ENCODE data around the gene ABCB6.

The ABCB6 gene

GRCh38 chr2:219221957-219222518 is 3.3 kb upstream of the ABCB6 start:
- no peaks in the 10 kb centered on the region for H3K9me3 ChIP-seq (ENCODE audit: insufficient read depth, low read length)
- no peak overlapping the region for H2AFZ ChIP-seq (ENCODE audit: low read depth, low read length, severe bottlenecking)
- no peak overlapping the region for H3K4me2 ChIP-seq (ENCODE audit: low read depth, low read length, poor library complexity, severe bottlenecking)
- no peaks in the 10 kb centered on the region for H3K9me2 ChIP-seq (replicated peaks; ENCODE audit: insufficient read depth, low read length)
- no peaks in the 10 kb centered on the region for H4K20me1 ChIP-seq (ENCODE audit: low read depth, low read length)
- no peak overlapping the region for H3K4me3 ChIP-seq (ENCODE audit: insufficient read depth, low read length, poor library complexity, severe bottlenecking)
- no peaks in the 10 kb centered on the region for H3K36me3 ChIP-seq (ENCODE audit: low read length)
- H3K27me3 ChIP-seq (ENCODE audit: low read length) = no peaks in the 10 kb centered on the region
- H3F3A ChIP-seq (ENCODE audit: insufficient read depth) = no peaks in the 10 kb centered on the region
- H3K9ac ChIP-seq (ENCODE audit: low read length) = no peak overlapping the region
- no peak for TF ChIP-seq EZH2phosphoT487 (conservative IDR thresholded peaks at IDR 0.05; ENCODE audit: low read length)
- TF ChIP-seq, protein P1, sequence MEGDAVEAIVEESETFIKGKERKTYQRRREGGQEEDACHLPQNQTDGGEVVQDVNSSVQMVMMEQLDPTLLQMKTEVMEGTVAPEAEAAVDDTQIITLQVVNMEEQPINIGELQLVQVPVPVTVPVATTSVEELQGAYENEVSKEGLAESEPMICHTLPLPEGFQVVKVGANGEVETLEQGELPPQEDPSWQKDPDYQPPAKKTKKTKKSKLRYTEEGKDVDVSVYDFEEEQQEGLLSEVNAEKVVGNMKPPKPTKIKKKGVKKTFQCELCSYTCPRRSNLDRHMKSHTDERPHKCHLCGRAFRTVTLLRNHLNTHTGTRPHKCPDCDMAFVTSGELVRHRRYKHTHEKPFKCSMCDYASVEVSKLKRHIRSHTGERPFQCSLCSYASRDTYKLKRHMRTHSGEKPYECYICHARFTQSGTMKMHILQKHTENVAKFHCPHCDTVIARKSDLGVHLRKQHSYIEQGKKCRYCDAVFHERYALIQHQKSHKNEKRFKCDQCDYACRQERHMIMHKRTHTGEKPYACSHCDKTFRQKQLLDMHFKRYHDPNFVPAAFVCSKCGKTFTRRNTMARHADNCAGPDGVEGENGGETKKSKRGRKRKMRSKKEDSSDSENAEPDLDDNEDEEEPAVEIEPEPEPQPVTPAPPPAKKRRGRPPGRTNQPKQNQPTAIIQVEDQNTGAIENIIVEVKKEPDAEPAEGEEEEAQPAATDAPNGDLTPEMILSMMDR (IDR thresholded peaks at IDR 0.05; ENCODE audit: insufficient read depth, low read length, poor library complexity, severe bottlenecking) = no peak
- H3K79me2 ChIP-seq (ENCODE audit: insufficient read depth, low read length) = no peaks in the 10 kb centered on the region
- H3K27ac ChIP-seq (ENCODE audit: low read depth, low read length) = no peak overlapping the region

GRCh38 chr2:219220652-219221402 is 2.1 kb upstream of the ABCB6 start:
- Histone ChIP-seq H3K4me2 (ENCODE audit: low read depth, low read length, poor library complexity, severe bottlenecking) (no peak overlapping the region), H3F3A (ENCODE audit: insufficient read depth) (no peaks in the 10 kb centered on the region), H3K36me3 (ENCODE audit: low read length) (no peaks in the 10 kb centered on the region), H3K79me2 (ENCODE audit: insufficient read depth, low read length) (no peaks in the 10 kb centered on the region), H3K9me2 (replicated peaks; ENCODE audit: insufficient read depth, low read length) (no peaks in the 10 kb centered on the region), H4K20me1 (ENCODE audit: low read depth, low read length) (no peaks in the 10 kb centered on the region), H3K4me3 (ENCODE audit: insufficient read depth, low read length, poor library complexity, severe bottlenecking) (no peak overlapping the region), H3K27me3 (ENCODE audit: low read length) (no peaks in the 10 kb centered on the region), H3K27ac (ENCODE audit: low read depth, low read length) (no peak overlapping the region), H2AFZ (ENCODE audit: low read depth, low read length, severe bottlenecking) (no peak overlapping the region), H3K9ac (ENCODE audit: low read length) (no peak overlapping the region), H3K9me3 (ENCODE audit: insufficient read depth, low read length) (no peaks in the 10 kb centered on the region)
- TF ChIP-seq EZH2phosphoT487 (conservative IDR thresholded peaks at IDR 0.05; ENCODE audit: low read length) = no peak
- TF ChIP-seq, protein P1 (IDR thresholded peaks at IDR 0.05; ENCODE audit: insufficient read depth, low read length, poor library complexity, severe bottlenecking) = no peak

DNA sequence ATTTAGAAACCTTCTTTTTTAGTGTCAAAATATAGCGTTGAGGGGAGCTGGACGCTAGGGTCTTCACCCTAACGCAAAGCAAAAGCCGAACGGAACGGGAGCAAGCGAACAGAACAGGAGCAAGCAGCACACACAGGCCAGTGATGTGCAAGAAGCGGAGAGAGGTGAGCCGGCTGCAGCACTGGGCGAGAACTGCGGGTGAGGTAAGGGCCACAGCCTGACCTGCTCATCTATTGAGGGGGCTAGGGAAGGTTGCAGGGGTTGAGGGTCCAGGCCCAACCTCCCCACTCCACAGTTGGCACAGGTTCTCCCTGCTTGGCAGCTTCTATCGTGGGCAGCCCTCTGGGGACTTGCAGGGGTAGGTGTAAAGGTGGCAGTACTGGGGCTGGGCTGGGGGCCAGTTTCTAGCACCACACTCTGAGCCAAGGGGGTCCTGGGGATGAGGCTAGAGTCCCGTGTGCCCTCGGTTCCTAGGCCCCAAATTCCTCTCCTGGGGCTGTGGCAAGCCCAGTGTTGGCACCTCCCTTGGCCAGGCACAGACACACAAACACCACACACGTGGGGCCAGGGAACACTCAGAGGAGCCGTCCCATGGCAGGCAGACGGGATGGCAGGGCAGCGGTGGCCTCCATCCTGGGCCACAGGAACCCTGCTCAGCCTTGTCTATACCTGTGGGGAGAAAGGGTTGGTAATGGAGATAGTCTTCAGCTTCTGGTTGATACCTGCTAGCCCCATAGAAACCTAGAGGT is 1.2 kb upstream of the ABCB6 start:
- no peak overlapping the region for H3K9ac ChIP-seq (ENCODE audit: low read length)

More for the DNA sequence above, 1.2 kb upstream of the ABCB6 start:
- H3K4me3 ChIP-seq (ENCODE audit: insufficient read depth, low read length, poor library complexity, severe bottlenecking) = no peak overlapping the region
- H3K79me2 ChIP-seq (ENCODE audit: insufficient read depth, low read length) = no peaks in the 10 kb centered on the region
- H3K36me3 ChIP-seq (ENCODE audit: low read length) = no peaks in the 10 kb centered on the region
- TF ChIP-seq, protein P1 (IDR thresholded peaks at IDR 0.05; ENCODE audit: insufficient read depth, low read length, poor library complexity, severe bottlenecking) = no peak
- TF ChIP-seq EZH2phosphoT487 (conservative IDR thresholded peaks at IDR 0.05; ENCODE audit: low read length) = no peak
- H3K4me2 ChIP-seq (ENCODE audit: low read depth, low read length, poor library complexity, severe bottlenecking) = no peak overlapping the region
- no peak overlapping the region for H3K27ac ChIP-seq (ENCODE audit: low read depth, low read length)
- no peak overlapping the region for H2AFZ ChIP-seq (ENCODE audit: low read depth, low read length, severe bottlenecking)
- H3K9me3 ChIP-seq (ENCODE audit: insufficient read depth, low read length) = no peaks in the 10 kb centered on the region
- H4K20me1 ChIP-seq (ENCODE audit: low read depth, low read length) = no peaks in the 10 kb centered on the region
- no peaks in the 10 kb centered on the region for H3F3A ChIP-seq (ENCODE audit: insufficient read depth)
- H3K27me3 ChIP-seq (ENCODE audit: low read length) = no peaks in the 10 kb centered on the region
- no peaks in the 10 kb centered on the region for H3K9me2 ChIP-seq (replicated peaks; ENCODE audit: insufficient read depth, low read length)
